ENCODE results near the gene CCDC170.

The CCDC170 gene

GRCh38 chr6:151514000-151514730, 20.3 kb downstream of the CCDC170 start:
- no peak for TF ChIP-seq CTCF (IDR thresholded peaks at IDR 0.05)

DNA sequence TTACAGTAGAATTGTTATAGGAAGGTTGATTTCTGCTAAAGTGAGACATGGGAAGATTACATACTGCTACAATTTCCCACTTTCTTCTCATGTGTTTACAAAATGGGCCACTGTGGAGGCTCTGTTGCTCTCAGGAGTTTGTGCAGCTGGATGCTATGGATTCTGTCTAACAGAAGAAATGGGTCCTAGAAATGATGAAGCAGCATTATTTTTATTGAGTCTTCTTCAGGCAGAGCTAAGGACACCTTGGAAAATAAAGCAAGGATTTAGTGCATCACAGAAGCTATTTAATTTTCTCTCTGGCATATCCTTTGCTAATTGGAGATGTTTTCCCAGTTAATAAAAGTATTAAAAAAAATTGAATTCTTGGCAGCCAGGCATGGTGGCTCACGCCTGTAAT, 29.2 kb downstream of the CCDC170 start:
- TF ChIP-seq CTCF (IDR thresholded peaks at IDR 0.05), result no peak

GRCh38 chr6:151524059-151524458, 30.2 kb downstream of the CCDC170 start:
- no peak for TF ChIP-seq CTCF (IDR thresholded peaks at IDR 0.05)

- TF ChIP-seq CTCF (IDR thresholded peaks at IDR 0.05), result no peak
These were observed 40.8 kb downstream of the CCDC170 start for GRCh38 chr6:151534576-151534975.

DNA sequence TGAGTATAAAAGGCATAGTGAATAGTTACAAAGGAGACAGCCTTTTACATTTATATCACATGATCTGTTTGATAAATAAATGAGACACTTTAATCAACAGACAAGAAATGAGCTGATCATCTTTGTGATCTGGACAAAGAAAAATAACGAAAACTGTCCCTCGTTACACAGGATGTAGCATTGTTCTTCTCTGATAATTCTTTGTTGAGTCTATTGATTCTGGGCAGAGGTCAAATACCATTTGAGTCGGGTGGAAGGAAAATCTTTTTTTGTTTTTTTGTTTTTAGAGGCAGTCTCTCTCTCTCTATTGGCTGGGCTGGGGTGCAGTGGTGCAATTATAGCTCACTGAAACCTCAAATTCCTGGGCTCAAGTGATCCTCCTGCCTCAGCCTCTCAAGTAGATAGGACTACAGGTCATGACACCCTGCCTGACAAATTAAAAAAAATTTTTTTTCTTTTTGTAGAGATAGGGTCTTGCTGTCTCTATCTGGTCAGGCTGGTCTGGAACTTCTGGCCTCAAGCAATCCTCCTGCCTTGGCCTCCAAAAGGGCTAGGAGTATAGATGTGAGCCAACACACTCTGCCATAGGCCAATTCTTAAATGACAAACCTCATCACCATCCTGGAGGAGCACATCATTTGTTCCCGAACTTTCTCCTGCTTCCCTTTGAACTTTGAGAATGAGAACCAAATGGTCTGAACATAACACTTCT, 41.8 kb downstream of the CCDC170 start:
- no peak for TF ChIP-seq CTCF (IDR thresholded peaks at IDR 0.05)

- no peak for TF ChIP-seq CTCF (IDR thresholded peaks at IDR 0.05)
These were observed 42.3 kb downstream of the CCDC170 start for GRCh38 chr6:151536188-151536479.

DNA sequence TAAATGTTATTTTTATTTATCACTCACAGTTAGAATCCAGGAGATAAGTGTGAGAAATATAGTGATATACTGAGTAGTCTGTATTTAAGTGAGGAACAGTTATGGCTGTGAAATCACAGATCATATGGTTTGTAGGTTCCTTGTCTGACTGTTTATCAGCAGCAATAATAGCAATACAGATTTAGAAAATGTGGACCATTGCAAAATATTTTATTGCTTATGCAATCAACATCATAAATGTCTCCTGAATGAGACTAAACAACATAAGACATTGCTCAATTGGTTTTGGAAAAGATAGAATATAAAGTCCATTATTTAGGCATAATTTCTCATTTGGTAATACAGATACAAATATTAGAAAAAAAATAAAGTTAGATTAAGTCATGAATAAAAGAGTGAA, 43.7 kb downstream of the CCDC170 start:
- TF ChIP-seq CTCF (IDR thresholded peaks at IDR 0.05), result no peak

Data from LNCAP (cell line).